GM19468 (cell line): ENCODE results near the gene PGGHG.

ENCODE experiments used
- ATAC-seq: cut with Tn5 transposase; IDR thresholded peaks from one replicate; pipeline ENCODE4 v1.9.1; 2021; ENCODE audit warnings: mild to moderate bottlenecking, moderate library complexity, moderate number of reproducible peaks; ENCODE audit not compliant: unreplicated experiment; ENCODE audit errors: extremely low read depth

PGGHG gene

GRCh38 chr11:288478-289397 lies at the start of gene PGGHG:
Gene PGGHG (plus strand): TSS chr11:289126. CDS start chr11:289817, 691 bp downstream.
- no peak for ATAC-seq

GRCh38 chr11:240315-240714 lies 48.6 kb upstream of the PGGHG start:
- ATAC-seq, result no peak

- ATAC-seq, result no peak
Observed at GRCh38 chr11:241634-242033, 47.3 kb upstream of the PGGHG start.

GRCh38 chr11:244376-244775 lies 44.5 kb upstream of the PGGHG start:
- no peak for ATAC-seq

- no peak for ATAC-seq
Observed at GRCh38 chr11:249062-249461, 39.9 kb upstream of the PGGHG start.

- no peak for ATAC-seq
Observed at GRCh38 chr11:250274-250673, 38.7 kb upstream of the PGGHG start.

GRCh38 chr11:250740-251299 lies 38.1 kb upstream of the PGGHG start:
- no peak for ATAC-seq

- no peak for ATAC-seq
Observed at GRCh38 chr11:251550-251949, 37.4 kb upstream of the PGGHG start.

- no peak for ATAC-seq
Observed at GRCh38 chr11:252666-253065, 36.3 kb upstream of the PGGHG start.

GRCh38 chr11:253160-253885 lies 35.6 kb upstream of the PGGHG start:
- no peak for ATAC-seq

GRCh38 chr11:253886-254270 lies 35.0 kb upstream of the PGGHG start:
- ATAC-seq, result no peak

GRCh38 chr11:255176-255575 lies 33.8 kb upstream of the PGGHG start:
- ATAC-seq, result no peak

- ATAC-seq, result no peak
Observed at GRCh38 chr11:255816-256215, 33.1 kb upstream of the PGGHG start.

GRCh38 chr11:256952-257737 lies 31.8 kb upstream of the PGGHG start:
- ATAC-seq, result no peak

- ATAC-seq, result no peak
Observed at GRCh38 chr11:257766-258493, 31.0 kb upstream of the PGGHG start.

GRCh38 chr11:259413-259812 lies 29.5 kb upstream of the PGGHG start:
- ATAC-seq, result no peak

GRCh38 chr11:261624-262023 lies 27.3 kb upstream of the PGGHG start:
- ATAC-seq, result no peak

- no peak for ATAC-seq
Observed at GRCh38 chr11:266676-267439, 22.1 kb upstream of the PGGHG start.

- ATAC-seq, result no peak
Observed at GRCh38 chr11:267491-267994, 21.4 kb upstream of the PGGHG start.
